GM12878 (cell line): ENCODE results near the gene TPM4. TPM values are rescaled to one million over a fixed set of nuclear protein-coding genes. Genes with fewer than 3 reads are reported as not detected.

Experiments used
- ATAC-seq: fragments of 200-7000 bp; cut with Tn5 transposase; 3 replicates; pipeline ENCODE4 v1.9.1; 2020; ENCODE audit warnings: mild to moderate bottlenecking, moderate library complexity
- BruUV-seq: library from RNA; stranded (reverse); fragments of 400-500 nt; replicated peaks from 2 replicates; lab custom pipeline; 2021; lab: Mats Ljungman, UMichigan
- CTCF ChIA-PET: fragments of 300-600 bp; sonication (Branson Sonifier 250); formaldehyde crosslinking; extraction: SDS; loops from one replicate; lab custom pipeline; 2021; ENCODE audit warnings: inconsistent platforms; lab: Yijun Ruan, JAX
- POLR2A ChIA-PET: fragments of 350-600 bp; formaldehyde crosslinking; extraction: SDS; loops from one replicate; lab custom pipeline; 2021; ENCODE audit warnings: inconsistent platforms; lab: Charles Lee
- RAD21 ChIA-PET: fragments of 300-600 bp; sonication (Branson Sonifier 250); formaldehyde crosslinking; loops from one replicate; lab custom pipeline; 2023; ENCODE audit warnings: antibody characterized with exemption; ENCODE audit not compliant: unreplicated experiment; lab: Charles Lee
- SMC1A ChIA-PET: fragments of 300-600 bp; sonication (Branson Sonifier 250); formaldehyde crosslinking; loops from one replicate; lab custom pipeline; 2023; ENCODE audit not compliant: unreplicated experiment, uncharacterized antibody; lab: Charles Lee
- DNase-seq: peaks from one replicate; pipeline ENCODE4 v3.0.0-alpha.2; 2011; ENCODE audit warnings: low read depth, low spot score
- FAIRE-seq: peaks from 3 replicates; lab custom pipeline; 2011; peaks lifted over from hg19 to GRCh38; lab: Jason Lieb, UNC
- H2AFZ ChIP-seq: 2 replicates; pipeline ENCODE4 v1.6.0; 2011; ENCODE audit warnings: low read depth, low read length, control low read depth; ENCODE audit not compliant: control insufficient read depth
- H3K27ac ChIP-seq: 2 replicates; pipeline ENCODE4 v1.5.1; 2011; ENCODE audit warnings: control low read depth; ENCODE audit not compliant: control insufficient read depth, insufficient read depth
- H3K27me3 ChIP-seq, 2 experiments: replicated peaks in 1 of 2; 2 replicates each; pipeline versions ENCODE4 v1.6.0 to v1.6.1; 2011; ENCODE audit warnings: low read length in 1 of 2; ENCODE audit not compliant: control insufficient read depth in 2 of 2, insufficient read depth in 2 of 2
- H3K36me3 ChIP-seq, 2 experiments: 2 replicates each; pipeline ENCODE4 v1.5.1; 2011; ENCODE audit warnings: low read length in 1 of 2; ENCODE audit not compliant: control insufficient read depth in 2 of 2, insufficient read depth in 2 of 2
- H3K4me1 ChIP-seq: 2 replicates; pipeline ENCODE4 v1.6.1; 2011; ENCODE audit warnings: mild to moderate bottlenecking, low read length, moderate library complexity, mixed read lengths; ENCODE audit not compliant: control insufficient read depth, insufficient read depth
- H3K4me2 ChIP-seq: 2 replicates; pipeline ENCODE4 v1.6.0; 2011; ENCODE audit warnings: control low read depth; ENCODE audit not compliant: control insufficient read depth, insufficient read depth
- H3K4me3 ChIP-seq: fragments of 200-600 bp; sonication (generic); 2 replicates; pipeline ENCODE4 v1.5.1; 2016
- H3K79me2 ChIP-seq: 2 replicates; pipeline ENCODE4 v1.6.0; 2011; ENCODE audit warnings: low read length; ENCODE audit not compliant: control insufficient read depth, insufficient read depth
- H3K9ac ChIP-seq: 2 replicates; pipeline ENCODE4 v1.8.0; 2011; ENCODE audit warnings: low read length, control low read depth, mixed read lengths; ENCODE audit not compliant: control insufficient read depth, insufficient read depth
- H3K9me3 ChIP-seq: replicated peaks from 3 replicates; pipeline ENCODE4 v1.5.1; 2011; ENCODE audit warnings: mild to moderate bottlenecking, low read length; ENCODE audit not compliant: control insufficient read depth, insufficient read depth
- H4K20me1 ChIP-seq: 2 replicates; pipeline ENCODE4 v1.6.0; 2011; ENCODE audit not compliant: control insufficient read depth, insufficient read depth
- CBFB ChIP-seq: IDR thresholded peaks from 2 replicates; pipeline ENCODE4 v1.6.1; 2016; ENCODE audit warnings: antibody characterized with exemption, low read depth
- EZH2 ChIP-seq: IDR thresholded peaks from 2 replicates; pipeline ENCODE4 v1.6.1; 2012; ENCODE audit warnings: low read depth, mild to moderate bottlenecking, control low read depth, inconsistent platforms, low read length, borderline replicate concordance; ENCODE audit not compliant: control insufficient read depth
- MTA2 ChIP-seq: fragments of 450-650 bp; IDR thresholded peaks from 2 replicates; pipeline ENCODE4 v1.6.1; 2016; ENCODE audit warnings: low read depth, mild to moderate bottlenecking, moderate library complexity
- POLR2AphosphoS5 ChIP-seq: IDR thresholded peaks from 2 replicates; pipeline ENCODE4 v1.6.1; 2011; ENCODE audit warnings: mild to moderate bottlenecking, low read length, inconsistent platforms
- SRF ChIP-seq, 2 experiments: IDR thresholded peaks; 2 replicates each; pipeline ENCODE4 v1.6.1; 2011; ENCODE audit warnings: low read depth in 2 of 2, low read length in 2 of 2, mild to moderate bottlenecking in 1 of 2, moderate library complexity in 1 of 2
- SUPT20H ChIP-seq: IDR thresholded peaks from 2 replicates; pipeline ENCODE4 v1.6.1; 2011; ENCODE audit warnings: low read depth, mild to moderate bottlenecking, low read length, moderate library complexity, borderline replicate concordance; ENCODE audit not compliant: control insufficient read depth
- TCF7 ChIP-seq: IDR thresholded peaks from 2 replicates; pipeline ENCODE4 v1.6.1; 2014; ENCODE audit warnings: antibody characterized with exemption, borderline replicate concordance
- YY1 ChIP-seq: IDR thresholded peaks from 2 replicates; pipeline ENCODE4 v1.6.1; 2011; ENCODE audit warnings: low read depth, mild to moderate bottlenecking, low read length
- ZNF274 ChIP-seq: IDR thresholded peaks from one replicate; pipeline ENCODE4 v1.8.0; 2011; ENCODE audit not compliant: insufficient read length, insufficient read depth
- ZNF384 ChIP-seq: IDR thresholded peaks from 2 replicates; pipeline ENCODE4 v1.6.1; 2012; ENCODE audit warnings: low read depth, mild to moderate bottlenecking, low read length, improper control_type of control experiment, borderline replicate concordance
- ZSCAN29 ChIP-seq: fragments of 450-650 bp; IDR thresholded peaks from 2 replicates; pipeline ENCODE4 v1.6.1; 2017; ENCODE audit warnings: mild to moderate bottlenecking, moderate library complexity
- WGBS: methylation state at CpG from one replicate; pipeline ENCODE4 v1.1.6; 2016; ENCODE audit warnings: low lambda C conversion rate; ENCODE audit not compliant: insufficient replicate concordance, insufficient coverage; ENCODE audit errors: missing lambda C conversion rate; 5-methylcytosine and 5-hydroxymethylcytosine counted together
- in situ Hi-C: fragments of 300-500 bp; cut with MboI; formaldehyde crosslinking; loops from 9 replicates; pipeline ENCODE4 v1.14.3; 2018; ENCODE audit warnings: mixed read lengths
- intact Hi-C: fragments of 100-400 bp; cut with micrococcal nuclease; formaldehyde crosslinking; loops from one replicate; pipeline ENCODE4 v1.14.2; 2022; ENCODE audit not compliant: unreplicated experiment
- polyA plus RNA-seq, 11 experiments: library from polyadenylated mRNA; depleted of rRNA in 4 of 11; unstranded in 6 of 11; stranded (reverse) in 5 of 11; fragments of >200 nt; fragmentation: Nextera tagmentation in 4 of 11; fragmentation: Illumina TruSeq in 1 of 11; extraction: Ambion mirVana in 4 of 11; extraction: Trizol in 1 of 11; gene quantifications; 1 replicate in 1 of 11; 2 replicates in 10 of 11; pipeline versions ENCODE4 v1.2.1 to v1.2.3, GENCODE V29; 2011 to 2016; ENCODE audit warnings: inconsistent platforms in 2 of 11, missing spikeins in 2 of 11, low read depth in 1 of 11
- total RNA-seq, 4 experiments: library from RNA; depleted of rRNA in 3 of 4; stranded (reverse); fragments of >200 nt in 3 of 4; fragmentation: Illumina TruSeq in 1 of 4; extraction: Trizol in 1 of 4; gene quantifications; 2 replicates each; pipeline versions ENCODE4 v1.2.1 to v1.2.3, GENCODE V29; 2013 to 2021
- TF ChIP-seq, protein P1 (sequence below): IDR thresholded peaks from 2 replicates; pipeline ENCODE4 v1.6.1; 2012; ENCODE audit warnings: improper control_type of control experiment, low read depth, low read length; ENCODE audit not compliant: insufficient replicate concordance
- TF ChIP-seq, protein P2 (sequence below): fragments of 450-650 bp; IDR thresholded peaks from 2 replicates; pipeline ENCODE4 v1.6.1; 2017; ENCODE audit warnings: mild to moderate bottlenecking
- TF ChIP-seq, protein P3 (sequence below): fragments of 450-650 bp; IDR thresholded peaks from 2 replicates; pipeline ENCODE4 v1.6.1; 2017; ENCODE audit warnings: mild to moderate bottlenecking, low read depth, inconsistent platforms; ENCODE audit not compliant: poor library complexity, severe bottlenecking

Gene TPM4
- total and polyA plus RNA-seq, 10 of the 15 experiments (the other 5 are each of a cell fraction or from before 2014, with no cell fraction given) = 183 to 620 (median 407) TPM

DNA sequence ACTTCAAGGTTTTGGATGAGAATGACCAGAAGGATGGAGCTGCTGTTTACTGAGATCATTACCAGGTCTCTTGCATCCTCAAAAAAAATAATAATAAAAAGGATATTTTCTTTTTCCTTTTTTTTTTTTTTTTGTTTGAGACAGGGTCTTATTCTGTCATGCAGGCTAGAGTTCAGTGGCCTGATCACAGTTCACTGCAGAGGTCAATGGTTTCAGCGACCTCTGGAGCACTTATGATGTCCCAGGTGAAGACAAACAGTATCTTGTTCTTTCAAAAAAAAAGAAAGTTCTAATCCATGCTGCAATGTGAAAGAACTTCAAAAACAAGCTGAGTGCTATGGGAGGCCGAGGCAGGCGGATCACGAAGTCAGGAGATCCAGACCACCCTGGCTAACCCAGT lies 30.4 kb upstream of the TPM4 start:
- no peak for ATAC-seq
- POLR2A ChIA-PET = no interaction called here
- Histone ChIP-seq H3K9me3 (no peaks in the 10 kb centered on the region), H3K4me3 (no peak overlapping the region), H3K9ac (no peak overlapping the region), H3K79me2 (no peaks in the 10 kb centered on the region), H3K36me3 (no peaks in the 10 kb centered on the region), H3K4me1 (no peaks in the 10 kb centered on the region), H3K27me3 (no peaks in the 10 kb centered on the region), H3K27ac (no peak overlapping the region), H3K4me2 (no peak overlapping the region), H2AFZ (no peak overlapping the region), H4K20me1 (no peaks in the 10 kb centered on the region)
- CTCF ChIA-PET = interaction anchor here (0.6 to 2.3 kb wide), 3 partner anchors 58 to 138 kb away, joined by 5 to 6 read pairs (median 5); no protein-coding TSS in a partner anchor
- RAD21 ChIA-PET = no interaction called here
- FAIRE-seq = no peak
- intact Hi-C loops (no loop called here), in situ Hi-C loops (no loop called here)
- TF ChIP-seq CBFB (no peak), YY1 (no peak), ZNF384 (no peak), TCF7 (no peak), SUPT20H (no peak), SRF (IDR thresholded peaks at IDR 0.05; ENCODE audit: low read depth in 2 of 2, low read length in 2 of 2) (no peak), ZSCAN29 (no peak), EZH2 (no peak), MTA2 (no peak), ZNF274 (no peak), POLR2AphosphoS5 (no peak)
- TF ChIP-seq, protein P1, sequence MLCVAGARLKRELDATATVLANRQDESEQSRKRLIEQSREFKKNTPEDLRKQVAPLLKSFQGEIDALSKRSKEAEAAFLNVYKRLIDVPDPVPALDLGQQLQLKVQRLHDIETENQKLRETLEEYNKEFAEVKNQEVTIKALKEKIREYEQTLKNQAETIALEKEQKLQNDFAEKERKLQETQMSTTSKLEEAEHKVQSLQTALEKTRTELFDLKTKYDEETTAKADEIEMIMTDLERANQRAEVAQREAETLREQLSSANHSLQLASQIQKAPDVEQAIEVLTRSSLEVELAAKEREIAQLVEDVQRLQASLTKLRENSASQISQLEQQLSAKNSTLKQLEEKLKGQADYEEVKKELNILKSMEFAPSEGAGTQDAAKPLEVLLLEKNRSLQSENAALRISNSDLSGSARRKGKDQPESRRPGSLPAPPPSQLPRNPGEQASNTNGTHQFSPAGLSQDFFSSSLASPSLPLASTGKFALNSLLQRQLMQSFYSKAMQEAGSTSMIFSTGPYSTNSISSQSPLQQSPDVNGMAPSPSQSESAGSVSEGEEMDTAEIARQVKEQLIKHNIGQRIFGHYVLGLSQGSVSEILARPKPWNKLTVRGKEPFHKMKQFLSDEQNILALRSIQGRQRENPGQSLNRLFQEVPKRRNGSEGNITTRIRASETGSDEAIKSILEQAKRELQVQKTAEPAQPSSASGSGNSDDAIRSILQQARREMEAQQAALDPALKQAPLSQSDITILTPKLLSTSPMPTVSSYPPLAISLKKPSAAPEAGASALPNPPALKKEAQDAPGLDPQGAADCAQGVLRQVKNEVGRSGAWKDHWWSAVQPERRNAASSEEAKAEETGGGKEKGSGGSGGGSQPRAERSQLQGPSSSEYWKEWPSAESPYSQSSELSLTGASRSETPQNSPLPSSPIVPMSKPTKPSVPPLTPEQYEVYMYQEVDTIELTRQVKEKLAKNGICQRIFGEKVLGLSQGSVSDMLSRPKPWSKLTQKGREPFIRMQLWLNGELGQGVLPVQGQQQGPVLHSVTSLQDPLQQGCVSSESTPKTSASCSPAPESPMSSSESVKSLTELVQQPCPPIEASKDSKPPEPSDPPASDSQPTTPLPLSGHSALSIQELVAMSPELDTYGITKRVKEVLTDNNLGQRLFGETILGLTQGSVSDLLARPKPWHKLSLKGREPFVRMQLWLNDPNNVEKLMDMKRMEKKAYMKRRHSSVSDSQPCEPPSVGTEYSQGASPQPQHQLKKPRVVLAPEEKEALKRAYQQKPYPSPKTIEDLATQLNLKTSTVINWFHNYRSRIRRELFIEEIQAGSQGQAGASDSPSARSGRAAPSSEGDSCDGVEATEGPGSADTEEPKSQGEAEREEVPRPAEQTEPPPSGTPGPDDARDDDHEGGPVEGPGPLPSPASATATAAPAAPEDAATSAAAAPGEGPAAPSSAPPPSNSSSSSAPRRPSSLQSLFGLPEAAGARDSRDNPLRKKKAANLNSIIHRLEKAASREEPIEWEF = no peak
- TF ChIP-seq, protein P2, sequence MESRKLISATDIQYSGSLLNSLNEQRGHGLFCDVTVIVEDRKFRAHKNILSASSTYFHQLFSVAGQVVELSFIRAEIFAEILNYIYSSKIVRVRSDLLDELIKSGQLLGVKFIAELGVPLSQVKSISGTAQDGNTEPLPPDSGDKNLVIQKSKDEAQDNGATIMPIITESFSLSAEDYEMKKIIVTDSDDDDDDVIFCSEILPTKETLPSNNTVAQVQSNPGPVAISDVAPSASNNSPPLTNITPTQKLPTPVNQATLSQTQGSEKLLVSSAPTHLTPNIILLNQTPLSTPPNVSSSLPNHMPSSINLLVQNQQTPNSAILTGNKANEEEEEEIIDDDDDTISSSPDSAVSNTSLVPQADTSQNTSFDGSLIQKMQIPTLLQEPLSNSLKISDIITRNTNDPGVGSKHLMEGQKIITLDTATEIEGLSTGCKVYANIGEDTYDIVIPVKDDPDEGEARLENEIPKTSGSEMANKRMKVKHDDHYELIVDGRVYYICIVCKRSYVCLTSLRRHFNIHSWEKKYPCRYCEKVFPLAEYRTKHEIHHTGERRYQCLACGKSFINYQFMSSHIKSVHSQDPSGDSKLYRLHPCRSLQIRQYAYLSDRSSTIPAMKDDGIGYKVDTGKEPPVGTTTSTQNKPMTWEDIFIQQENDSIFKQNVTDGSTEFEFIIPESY = no peak
- TF ChIP-seq, protein P3, sequence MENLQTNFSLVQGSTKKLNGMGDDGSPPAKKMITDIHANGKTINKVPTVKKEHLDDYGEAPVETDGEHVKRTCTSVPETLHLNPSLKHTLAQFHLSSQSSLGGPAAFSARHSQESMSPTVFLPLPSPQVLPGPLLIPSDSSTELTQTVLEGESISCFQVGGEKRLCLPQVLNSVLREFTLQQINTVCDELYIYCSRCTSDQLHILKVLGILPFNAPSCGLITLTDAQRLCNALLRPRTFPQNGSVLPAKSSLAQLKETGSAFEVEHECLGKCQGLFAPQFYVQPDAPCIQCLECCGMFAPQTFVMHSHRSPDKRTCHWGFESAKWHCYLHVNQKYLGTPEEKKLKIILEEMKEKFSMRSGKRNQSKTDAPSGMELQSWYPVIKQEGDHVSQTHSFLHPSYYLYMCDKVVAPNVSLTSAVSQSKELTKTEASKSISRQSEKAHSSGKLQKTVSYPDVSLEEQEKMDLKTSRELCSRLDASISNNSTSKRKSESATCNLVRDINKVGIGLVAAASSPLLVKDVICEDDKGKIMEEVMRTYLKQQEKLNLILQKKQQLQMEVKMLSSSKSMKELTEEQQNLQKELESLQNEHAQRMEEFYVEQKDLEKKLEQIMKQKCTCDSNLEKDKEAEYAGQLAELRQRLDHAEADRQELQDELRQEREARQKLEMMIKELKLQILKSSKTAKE = no peak
- BruUV-seq = no TSS peak
- SMC1A ChIA-PET = interaction anchor here (2.1 kb wide), 1 partner anchor 134 kb away, joined by 6 read pairs; no protein-coding TSS in a partner anchor
- WGBS = 61% methylated on average over 4 of the region's 4 CpGs
- no peak for DNase-seq
